NCI-H128 (cell line): ENCODE data around the gene SPANXD.
"Not testable (repeated sequence)": the region's sequence is repeated elsewhere in the genome, so short reads cannot be mapped to it uniquely, and the experiment has no call there.

Experiments used
- DNase-seq: peaks from one replicate; lab custom pipeline; 2025; ENCODE audit not compliant: unreplicated experiment; lab: John Stamatoyannopoulos, UW

SPANXD gene

GRCh38 chrX:141698639-141699038, at the start of gene SPANXD:
TSS of gene SPANXD (minus strand) at chrX:141698739. CDS start at chrX:141698405, 334 bp downstream.
- not testable (repeated sequence) for DNase-seq

- DNase-seq, result no peak
These were observed 44.1 kb upstream of the SPANXD start for GRCh38 chrX:141742666-141743065.

GRCh38 chrX:141736656-141737055, 38.1 kb upstream of the SPANXD start:
- DNase-seq, result no peak

GRCh38 chrX:141733371-141733770, 34.8 kb upstream of the SPANXD start:
- no peak for DNase-seq

- no peak for DNase-seq
These were observed 33.5 kb upstream of the SPANXD start for GRCh38 chrX:141732031-141732430.

- no peak for DNase-seq
These were observed 25.6 kb upstream of the SPANXD start for GRCh38 chrX:141724186-141724585.

- no peak for DNase-seq
These were observed 16.1 kb upstream of the SPANXD start for GRCh38 chrX:141714680-141715079.

- no peak for DNase-seq
These were observed 2.5 kb upstream of the SPANXD start for GRCh38 chrX:141701072-141701471.

GRCh38 chrX:141673946-141674345, 24.6 kb downstream of the SPANXD start:
- no peak for DNase-seq

- DNase-seq, result no peak
These were observed 28.9 kb downstream of the SPANXD start for GRCh38 chrX:141669689-141670088.

GRCh38 chrX:141668371-141668770, 30.2 kb downstream of the SPANXD start:
- DNase-seq, result no peak

- no peak for DNase-seq
These were observed 35.8 kb downstream of the SPANXD start for GRCh38 chrX:141662781-141663180.

GRCh38 chrX:141652286-141652685, 46.3 kb downstream of the SPANXD start:
- DNase-seq, result no peak
